Neuron (in vitro differentiated cells): ENCODE data around the gene TTYH1.
A peak's percentile ranks its signal among the peaks of the same experiment; 100 is the strongest.
"Not testable (repeated sequence)": the region's sequence is repeated elsewhere in the genome, so short reads cannot be mapped to it uniquely, and the experiment has no call there.

ENCODE experiments used
- H2AFZ ChIP-seq: one replicate; pipeline ENCODE4 v1.6.1; 2013; ENCODE audit warnings: low read depth, mild to moderate bottlenecking, inconsistent platforms, low read length, moderate library complexity
- H3K27me3 ChIP-seq: one replicate; pipeline ENCODE4 v1.6.1; 2013; ENCODE audit warnings: low read length; ENCODE audit not compliant: insufficient read depth
- H3K36me3 ChIP-seq: one replicate; pipeline ENCODE4 v1.6.1; 2013; ENCODE audit warnings: low read length; ENCODE audit not compliant: insufficient read depth
- H3K4me1 ChIP-seq: one replicate; pipeline ENCODE4 v1.6.1; 2013; ENCODE audit warnings: low read length; ENCODE audit not compliant: insufficient read depth
- H3K4me3 ChIP-seq: 2 replicates; pipeline ENCODE4 v1.5.1; 2013; ENCODE audit warnings: mild to moderate bottlenecking, low read length, moderate library complexity
- H3K9me3 ChIP-seq: one replicate; pipeline ENCODE4 v1.6.1; 2013; ENCODE audit warnings: low read length

Gene TTYH1

DNA sequence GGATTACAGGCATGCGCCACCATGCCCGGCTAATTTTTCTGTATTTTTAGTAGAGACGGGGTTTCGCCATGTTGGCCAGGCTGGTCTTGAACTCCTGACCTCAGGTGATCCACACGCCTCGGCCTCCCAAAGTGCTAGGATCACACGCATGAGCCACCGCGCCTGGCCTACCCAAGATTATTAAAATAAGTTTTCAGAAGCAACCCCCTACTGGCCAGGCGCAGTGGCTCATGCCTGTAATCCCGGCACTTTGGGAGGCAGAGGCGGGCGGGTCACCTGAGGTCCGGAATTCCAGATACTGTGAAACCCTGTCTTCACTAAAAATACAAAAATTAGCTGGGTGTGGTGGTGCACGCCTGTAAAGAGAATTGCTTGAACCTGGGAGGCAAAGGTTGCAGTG, 31.1 kb downstream of the TTYH1 start:
- H3K4me3 ChIP-seq, H3K9me3 ChIP-seq, H2AFZ ChIP-seq, H3K27me3 ChIP-seq: not testable (repeated sequence)
- Histone ChIP-seq H3K4me1 (peaks cover 28% of the 10 kb centered on the region), H3K36me3 (peaks cover 20% of the 10 kb centered on the region)

GRCh38 chr19:54448040-54448773, 32.9 kb downstream of the TTYH1 start:
- no peak overlapping the region for H2AFZ ChIP-seq
- H3K27me3 ChIP-seq: no peaks in the 10 kb centered on the region
- peaks cover 29% of the 10 kb centered on the region for H3K4me1 ChIP-seq
- H3K36me3 ChIP-seq: peaks cover 38% of the 10 kb centered on the region
- peak overlapping the region; percentile 73 for H3K4me3 ChIP-seq
- no peaks in the 10 kb centered on the region for H3K9me3 ChIP-seq

DNA sequence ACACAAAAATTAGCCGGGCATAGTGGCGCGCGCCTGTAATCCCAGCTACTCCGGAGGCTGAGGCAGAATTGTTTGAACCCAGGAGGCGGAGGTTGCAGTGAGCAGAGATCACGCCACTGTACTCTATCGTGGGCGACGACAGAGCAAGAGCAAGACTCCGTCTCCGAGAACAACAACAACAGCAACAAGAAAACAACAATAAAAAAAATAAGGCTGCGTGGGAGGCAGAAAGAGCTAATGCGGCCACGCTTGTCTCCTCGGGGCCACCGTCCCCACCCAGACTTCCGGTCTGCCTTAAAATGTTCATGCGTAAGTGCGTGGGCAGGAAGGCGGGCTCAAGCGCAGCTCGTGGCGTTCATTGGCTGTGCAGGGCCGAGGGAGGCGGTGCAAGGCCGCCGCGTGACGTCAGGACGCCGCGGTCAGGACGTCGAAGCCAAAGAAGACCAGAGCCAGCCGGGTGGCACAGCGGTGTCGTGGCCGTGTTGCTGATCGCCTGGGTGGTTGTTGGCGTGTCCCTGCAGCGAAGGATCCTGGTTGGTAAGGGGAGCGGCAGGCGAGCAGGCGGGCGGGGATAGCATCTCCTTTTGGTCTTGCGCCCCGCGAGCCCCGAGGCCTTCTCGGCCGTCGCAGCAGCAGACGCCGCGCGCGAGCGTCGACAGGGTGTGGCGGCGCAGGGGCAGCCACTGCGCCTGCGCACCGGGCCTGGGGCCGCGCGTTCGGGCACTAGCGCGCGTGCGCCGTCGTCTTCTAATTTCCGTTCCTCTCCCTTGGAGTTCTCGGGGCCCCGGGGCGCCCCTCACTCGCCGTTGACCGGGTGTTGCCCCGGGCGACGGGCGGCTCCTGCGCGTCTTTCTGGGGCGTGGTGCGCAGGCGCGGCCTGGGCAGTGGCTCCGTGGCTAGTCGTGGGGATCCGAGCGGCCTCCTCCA, 33.8 kb downstream of the TTYH1 start, which contains the start of gene LENG8:
Gene LENG8 (plus strand): TSS at position 426 of the 927 bp plus-strand sequence. CDS start 2,146 bp downstream, outside the sequence.
- Histone ChIP-seq H3K4me1 (peaks cover 29% of the 10 kb centered on the region), H3K4me3 (peak within 1 kb of the TSS; percentile 73), H3K36me3 (peaks cover 45% of the 10 kb centered on the region), H3K9me3 (no peaks in the 10 kb centered on the region), H3K27me3 (no peaks in the 10 kb centered on the region), H2AFZ (no peak within 1 kb of the TSS)

- H3K36me3 ChIP-seq: peaks cover 47% of the 10 kb centered on the region
- H3K4me3 ChIP-seq: peak overlapping the region; percentile 73
- no peaks in the 10 kb centered on the region for H3K9me3 ChIP-seq
- H2AFZ ChIP-seq: no peak overlapping the region
- no peaks in the 10 kb centered on the region for H3K27me3 ChIP-seq
- H3K4me1 ChIP-seq: peaks cover 29% of the 10 kb centered on the region
Observed at GRCh38 chr19:54449701-54450069, 34.4 kb downstream of the TTYH1 start.

DNA sequence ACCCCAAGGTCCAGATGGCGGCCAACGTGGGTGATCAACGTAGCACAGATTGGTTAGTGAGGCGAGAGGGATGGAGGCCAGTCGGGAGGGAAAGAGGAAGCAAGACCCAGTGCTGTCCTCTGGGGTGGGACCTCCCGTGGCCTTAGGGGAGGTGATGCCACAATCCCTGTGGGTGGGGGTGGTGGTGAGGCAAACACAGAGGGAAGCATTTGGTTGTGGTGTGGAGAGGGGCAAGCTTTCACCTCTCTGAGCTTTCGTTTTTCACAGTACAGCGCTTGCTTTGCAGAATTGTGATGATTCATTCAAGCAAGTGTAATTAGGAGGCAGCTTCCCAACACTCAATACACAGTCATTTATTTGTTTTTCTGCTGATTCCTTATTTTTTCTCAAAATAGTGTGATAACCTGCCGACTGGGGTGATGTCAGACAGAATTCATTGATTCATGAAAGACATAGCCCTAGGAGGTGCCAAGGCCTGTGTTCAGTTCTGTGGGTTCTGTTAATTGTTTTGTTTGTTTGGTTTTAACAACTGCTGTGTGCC, 36.1 kb downstream of the TTYH1 start:
- Histone ChIP-seq H2AFZ (no peak overlapping the region), H3K9me3 (no peaks in the 10 kb centered on the region), H3K27me3 (no peaks in the 10 kb centered on the region), H3K4me3 (no peak overlapping the region), H3K36me3 (peaks cover 56% of the 10 kb centered on the region), H3K4me1 (peaks cover 29% of the 10 kb centered on the region)

GRCh38 chr19:54451997-54452396, 36.7 kb downstream of the TTYH1 start:
- H3K36me3 ChIP-seq: peaks cover 61% of the 10 kb centered on the region
- no peaks in the 10 kb centered on the region for H3K9me3 ChIP-seq

DNA sequence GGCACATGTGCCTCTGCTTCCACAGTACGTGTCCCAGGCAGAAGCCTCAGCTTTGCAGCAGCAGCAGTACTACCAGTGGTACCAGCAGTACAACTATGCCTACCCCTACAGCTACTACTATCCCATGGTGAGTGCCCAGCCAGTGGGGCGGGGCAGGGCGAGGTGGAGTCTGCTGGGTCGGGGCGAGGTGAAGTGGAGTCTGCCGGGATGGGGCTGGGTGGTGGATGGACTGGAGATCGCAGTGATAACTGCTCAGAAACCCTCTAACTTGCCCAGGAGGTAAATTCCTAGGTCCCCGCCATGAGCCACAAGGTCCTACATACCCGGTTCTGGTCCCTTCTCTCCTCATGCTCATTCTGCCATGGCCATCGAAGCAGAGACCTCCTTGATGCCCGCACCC, 37.4 kb downstream of the TTYH1 start:
- Histone ChIP-seq H3K4me1 (peaks cover 20% of the 10 kb centered on the region), H3K27me3 (no peaks in the 10 kb centered on the region), H3K36me3 (peaks cover 66% of the 10 kb centered on the region), H3K9me3 (no peaks in the 10 kb centered on the region), H3K4me3 (no peak overlapping the region), H2AFZ (no peak overlapping the region)

More at GRCh38 chr19:54451997-54452396, 36.7 kb downstream of the TTYH1 start:
- no peak overlapping the region for H2AFZ ChIP-seq
- H3K4me1 ChIP-seq: peaks cover 26% of the 10 kb centered on the region
- no peak overlapping the region for H3K4me3 ChIP-seq
- H3K27me3 ChIP-seq: no peaks in the 10 kb centered on the region

- Histone ChIP-seq H3K9me3 (no peaks in the 10 kb centered on the region), H3K36me3 (peaks cover 81% of the 10 kb centered on the region), H2AFZ (no peak overlapping the region), H3K4me1 (peaks cover 17% of the 10 kb centered on the region), H3K27me3 (no peaks in the 10 kb centered on the region), H3K4me3 (no peak overlapping the region)
Observed at GRCh38 chr19:54453921-54454780, 38.9 kb downstream of the TTYH1 start.

DNA sequence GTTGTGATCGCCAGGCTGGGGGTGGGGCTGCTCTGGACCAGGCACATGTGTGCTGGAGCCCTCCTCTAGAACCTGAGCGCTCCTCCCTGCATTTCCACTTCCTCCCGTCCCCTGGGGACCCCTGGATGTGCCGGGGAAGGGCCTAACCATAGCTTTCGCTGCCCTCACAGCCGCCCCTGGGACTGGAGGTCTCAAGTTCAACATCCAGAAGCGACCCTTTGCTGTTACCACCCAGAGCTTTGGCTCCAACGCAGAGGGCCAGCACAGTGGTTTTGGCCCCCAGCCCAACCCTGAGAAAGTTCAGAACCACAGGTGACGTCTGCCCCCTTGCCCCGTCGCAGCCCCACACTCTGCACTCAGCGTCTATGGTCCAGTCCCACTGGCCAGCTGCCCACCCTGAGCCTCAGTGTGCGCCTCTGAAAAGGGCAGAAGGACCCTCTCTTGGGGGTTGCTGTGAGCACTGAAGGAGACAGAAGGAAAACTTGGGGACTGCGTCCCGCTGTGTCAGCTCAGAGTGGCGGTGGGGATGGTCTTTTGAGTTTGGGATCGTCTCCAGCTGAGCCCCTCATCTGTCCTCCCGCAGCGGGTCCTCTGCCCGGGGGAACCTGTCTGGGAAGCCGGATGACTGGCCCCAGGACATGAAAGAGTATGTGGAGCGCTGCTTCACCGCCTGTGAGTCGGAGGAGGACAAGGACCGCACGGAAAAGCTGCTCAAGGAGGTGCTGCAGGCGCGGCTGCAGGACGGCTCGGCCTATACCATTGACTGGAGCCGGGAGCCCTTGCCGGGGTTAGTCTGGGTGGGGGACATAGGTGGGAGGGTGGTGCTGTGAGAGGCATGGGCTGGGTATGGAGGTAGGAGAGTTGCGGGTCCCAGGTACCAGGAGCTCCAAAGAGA, 39.8 kb downstream of the TTYH1 start:
- H3K36me3 ChIP-seq: peaks cover 90% of the 10 kb centered on the region
- no peak overlapping the region for H2AFZ ChIP-seq
- no peak overlapping the region for H3K4me3 ChIP-seq
- H3K9me3 ChIP-seq: no peaks in the 10 kb centered on the region
- peaks cover 13% of the 10 kb centered on the region for H3K4me1 ChIP-seq
- H3K27me3 ChIP-seq: no peaks in the 10 kb centered on the region

GRCh38 chr19:54455786-54456422, 40.6 kb downstream of the TTYH1 start:
- Histone ChIP-seq H3K36me3 (peaks cover 94% of the 10 kb centered on the region), H3K4me3 (no peak overlapping the region), H2AFZ (no peak overlapping the region), H3K9me3 (no peaks in the 10 kb centered on the region), H3K4me1 (peaks cover 5% of the 10 kb centered on the region), H3K27me3 (no peaks in the 10 kb centered on the region)

GRCh38 chr19:54456423-54457373, 41.4 kb downstream of the TTYH1 start:
- Histone ChIP-seq H3K36me3 (peaks cover 91% of the 10 kb centered on the region), H3K27me3 (no peaks in the 10 kb centered on the region), H3K9me3 (no peaks in the 10 kb centered on the region), H3K4me1 (no peaks in the 10 kb centered on the region), H2AFZ (no peak overlapping the region), H3K4me3 (no peak overlapping the region)
